Upper lobe of right lung (tissue), 1 donor: ENCODE measurements around the gene DNAH10. TPM values are rescaled to one million over a fixed set of nuclear protein-coding genes. Genes with fewer than 3 reads are reported as not detected.
A peak's percentile ranks its signal among the peaks of the same experiment; 100 is the strongest.

Source experiments
- ATAC-seq: fragments of 200-7000 bp; cut with Tn5 transposase; one replicate; pipeline ENCODE4 v1.9.1; 2020; ENCODE audit warnings: mild to moderate bottlenecking, moderate library complexity
- DNase-seq: peaks from one replicate; pipeline ENCODE4 v3.0.0-alpha.2; 2020
- H3K27ac ChIP-seq: fragments of 200-600 bp; one replicate; pipeline ENCODE4 v1.8.0; 2022
- H3K27me3 ChIP-seq: fragments of 200-600 bp; one replicate; pipeline ENCODE4 v1.8.0; 2022; ENCODE audit warnings: mild to moderate bottlenecking
- H3K36me3 ChIP-seq: fragments of 200-600 bp; one replicate; pipeline ENCODE4 v1.8.0; 2022
- H3K4me1 ChIP-seq: fragments of 200-600 bp; one replicate; pipeline ENCODE4 v1.8.0; 2022
- H3K4me3 ChIP-seq: fragments of 200-600 bp; one replicate; pipeline ENCODE4 v1.8.0; 2022; ENCODE audit warnings: mild to moderate bottlenecking
- H3K9me3 ChIP-seq: fragments of 200-600 bp; one replicate; pipeline ENCODE4 v1.8.0; 2022
- CTCF ChIP-seq: fragments of 200-600 bp; IDR thresholded peaks from one replicate; pipeline ENCODE4 v1.8.0; 2022; ENCODE audit warnings: antibody characterized with exemption
- intact Hi-C: fragments of 100-400 bp; cut with DNase I; formaldehyde crosslinking; loops from one replicate; pipeline ENCODE4 v1.11.0; 2022
- total RNA-seq: library from RNA; stranded (reverse); fragmentation: NEBNext Ultra II Directional; extraction: Animal tissue kit (Norgen Biotek cat#: 25700); gene quantifications from one replicate; pipeline ENCODE4 v1.2.1, GENCODE V29; 2021
- donor health status: DM: no; HTN: yes; CAD: no; lungs with severe emphysema.

The DNAH10 gene
- total RNA-seq, 1 donor from 2014 or later = 0.23 TPM

DNA sequence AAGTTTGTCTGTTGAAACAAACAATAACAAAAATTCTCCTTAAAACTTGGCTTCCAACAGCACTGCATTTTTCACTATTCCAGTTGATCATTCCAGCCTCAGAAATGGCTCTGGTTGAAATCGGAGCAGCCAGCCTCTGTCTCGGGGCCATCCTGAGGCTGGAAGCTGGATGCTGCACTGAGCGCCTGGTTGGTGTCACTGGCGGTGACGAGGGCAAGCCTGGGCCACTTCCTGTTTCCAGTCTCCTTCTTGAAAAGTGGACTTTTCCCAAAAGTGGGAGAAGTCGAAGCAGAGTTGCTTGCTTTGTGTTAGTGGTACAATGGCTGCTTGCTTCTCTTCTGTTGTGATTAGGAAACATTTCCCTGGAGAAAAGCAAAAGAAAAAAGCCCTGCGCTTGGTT is 161.8 kb downstream of the DNAH10 start:
- Histone ChIP-seq H3K9me3 (no peaks in the 10 kb centered on the region), H3K4me1 (no peaks in the 10 kb centered on the region), H3K4me3 (no peak overlapping the region), H3K27ac (no peak overlapping the region), H3K36me3 (no peaks in the 10 kb centered on the region), H3K27me3 (no peaks in the 10 kb centered on the region)
- ATAC-seq (no peak), DNase-seq (no peak)
- intact Hi-C loops = no loop called here
- no peak for TF ChIP-seq CTCF

GRCh38 chr12:123924539-123924938 is 162.4 kb downstream of the DNAH10 start:
- no peak for DNase-seq

GRCh38 chr12:123928274-123928865 is 166.3 kb downstream of the DNAH10 start:
- Histone ChIP-seq H3K36me3 (no peaks in the 10 kb centered on the region), H3K4me1 (no peaks in the 10 kb centered on the region), H3K27me3 (no peaks in the 10 kb centered on the region), H3K9me3 (no peaks in the 10 kb centered on the region), H3K27ac (no peak overlapping the region), H3K4me3 (no peak overlapping the region)
- DNase-seq (no peak), ATAC-seq (no peak)
- no peak for TF ChIP-seq CTCF
- intact Hi-C loops = no loop called here

More at GRCh38 chr12:123924539-123924938, 162.4 kb downstream of the DNAH10 start:
- Histone ChIP-seq H3K4me3 (no peak overlapping the region), H3K4me1 (no peaks in the 10 kb centered on the region), H3K9me3 (no peaks in the 10 kb centered on the region), H3K36me3 (no peaks in the 10 kb centered on the region), H3K27me3 (no peaks in the 10 kb centered on the region), H3K27ac (no peak overlapping the region)
- intact Hi-C loops = no loop called here
- ATAC-seq = no peak
- no peak for TF ChIP-seq CTCF

- Histone ChIP-seq H3K27ac (no peak overlapping the region), H3K36me3 (no peaks in the 10 kb centered on the region), H3K4me3 (no peak overlapping the region), H3K4me1 (no peaks in the 10 kb centered on the region), H3K27me3 (no peaks in the 10 kb centered on the region), H3K9me3 (no peaks in the 10 kb centered on the region)
- intact Hi-C loops = no loop called here
- no peak for ATAC-seq
- DNase-seq = no peak
- no peak for TF ChIP-seq CTCF
Observed at GRCh38 chr12:123928897-123929296, 166.8 kb downstream of the DNAH10 start.

DNA sequence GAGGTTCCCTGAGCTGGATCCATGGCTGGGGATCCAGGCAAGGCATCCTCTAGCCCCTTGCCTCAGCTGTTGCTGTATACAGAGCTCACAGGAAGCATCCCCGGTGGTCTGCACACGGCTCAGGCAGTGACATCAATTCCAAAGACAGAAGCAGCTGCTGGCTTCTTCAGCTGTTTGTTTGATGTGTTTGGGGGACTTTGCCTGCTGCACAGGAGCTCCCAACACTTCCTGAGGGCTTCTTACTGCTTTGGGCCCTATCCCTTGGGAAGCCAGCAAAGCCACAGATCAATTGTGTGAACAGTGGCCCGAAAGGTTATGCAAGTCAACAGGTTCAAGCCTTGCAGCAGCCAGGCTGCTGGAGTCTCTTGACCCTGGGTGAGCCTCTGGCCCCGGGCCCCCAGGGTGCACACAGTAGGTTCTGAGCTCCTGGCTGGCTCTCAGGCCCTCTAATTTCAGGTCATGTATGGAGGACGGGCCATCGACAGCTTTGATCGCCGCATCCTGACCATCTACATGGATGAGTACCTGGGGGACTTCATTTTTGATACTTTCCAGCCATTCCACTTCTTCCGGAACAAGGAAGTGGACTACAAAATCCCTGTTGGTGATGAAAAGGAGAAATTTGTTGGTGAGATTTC is 168.0 kb downstream of the DNAH10 start:
- TF ChIP-seq CTCF = no peak
- intact Hi-C loops = no loop called here
- no peaks in the 10 kb centered on the region for H3K4me1 ChIP-seq
- no peak overlapping the region for H3K4me3 ChIP-seq
- no peaks in the 10 kb centered on the region for H3K9me3 ChIP-seq
- ATAC-seq (no peak), DNase-seq (peak; percentile 34)
- no peaks in the 10 kb centered on the region for H3K36me3 ChIP-seq
- no peak overlapping the region for H3K27ac ChIP-seq
- no peaks in the 10 kb centered on the region for H3K27me3 ChIP-seq
